HG03520 (cell line): ENCODE measurements around the gene CTDP1.

Source experiments
- ATAC-seq: cut with Tn5 transposase; IDR thresholded peaks from one replicate; pipeline ENCODE4 v1.9.1; 2021; ENCODE audit warnings: mild to moderate bottlenecking, moderate library complexity; ENCODE audit not compliant: unreplicated experiment

The CTDP1 gene

DNA sequence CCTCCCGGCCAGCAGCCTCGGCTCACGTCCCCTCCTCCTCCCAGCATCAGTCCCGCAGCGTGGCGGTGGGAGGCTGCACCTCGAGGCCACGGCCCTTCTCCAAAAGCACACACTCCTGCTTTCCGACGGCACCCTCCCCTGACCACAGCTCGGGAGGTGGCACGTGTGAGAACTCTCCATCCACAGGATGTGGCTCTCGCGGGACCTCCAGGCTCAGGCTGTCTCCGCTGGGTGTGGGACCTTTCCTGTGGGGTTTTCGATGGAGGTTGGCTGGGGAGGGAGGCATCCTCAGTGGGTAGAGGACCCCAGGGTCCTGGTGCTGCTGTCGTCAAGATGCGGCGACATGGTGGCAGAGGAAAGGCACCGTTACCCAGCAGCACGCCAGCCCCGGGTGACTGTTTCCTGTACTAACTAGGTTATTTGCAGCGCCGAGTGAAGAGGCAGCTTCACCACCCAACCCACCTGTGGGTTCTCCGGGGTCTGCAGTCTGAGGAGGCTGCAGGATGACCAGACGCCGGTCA is 75.3 kb downstream of the CTDP1 start:
- no peak for ATAC-seq

DNA sequence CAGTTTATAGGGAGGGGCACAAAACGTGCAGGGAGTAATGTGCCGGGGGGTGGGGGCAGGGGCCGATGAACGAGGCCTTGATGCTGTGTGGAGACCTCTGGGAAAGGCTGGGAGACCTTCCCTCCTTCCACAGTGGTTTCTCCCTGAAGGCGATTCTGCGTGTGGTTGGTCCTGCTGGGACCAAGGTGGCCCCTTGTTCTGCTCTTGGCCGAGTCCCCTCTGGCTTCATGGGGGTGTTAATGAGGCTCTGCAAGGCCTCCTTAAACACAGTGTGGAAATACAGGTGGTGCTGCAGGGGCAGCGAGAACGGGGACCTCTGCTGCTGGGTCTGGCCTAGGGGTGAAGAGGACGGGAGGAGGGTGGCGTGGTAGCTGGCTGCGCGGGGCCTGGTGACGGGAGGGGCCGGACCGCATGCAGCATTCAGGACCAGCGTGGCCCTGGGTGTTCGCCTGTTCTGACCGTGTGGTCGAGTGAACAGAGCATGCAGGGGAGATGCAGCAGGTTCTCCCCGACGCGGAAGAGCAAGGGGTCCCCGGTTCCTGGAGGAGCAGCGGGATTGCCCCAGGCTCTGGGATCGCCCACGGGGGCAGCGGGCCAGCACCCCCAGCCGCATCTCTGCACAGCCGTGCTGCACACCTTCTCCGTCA is 76.0 kb downstream of the CTDP1 start:
- ATAC-seq = no peak

DNA sequence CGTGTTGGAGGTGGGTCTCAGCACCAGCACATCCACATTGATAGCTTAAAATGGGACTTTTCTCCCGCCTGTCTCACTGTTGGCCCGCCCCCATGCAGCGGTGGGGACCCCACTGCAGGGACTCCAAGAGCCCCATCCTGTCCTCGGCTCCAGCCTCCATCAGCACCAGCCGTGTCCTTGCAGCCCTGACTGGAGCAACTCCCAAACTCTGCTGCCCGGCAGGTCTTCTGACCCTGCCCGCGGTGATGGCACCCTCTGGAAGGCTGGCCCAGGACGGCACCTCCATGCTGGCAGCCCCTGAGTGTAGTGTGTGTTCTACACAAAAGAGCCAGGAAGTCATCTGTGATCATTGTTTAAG is 76.5 kb downstream of the CTDP1 start:
- no peak for ATAC-seq

DNA sequence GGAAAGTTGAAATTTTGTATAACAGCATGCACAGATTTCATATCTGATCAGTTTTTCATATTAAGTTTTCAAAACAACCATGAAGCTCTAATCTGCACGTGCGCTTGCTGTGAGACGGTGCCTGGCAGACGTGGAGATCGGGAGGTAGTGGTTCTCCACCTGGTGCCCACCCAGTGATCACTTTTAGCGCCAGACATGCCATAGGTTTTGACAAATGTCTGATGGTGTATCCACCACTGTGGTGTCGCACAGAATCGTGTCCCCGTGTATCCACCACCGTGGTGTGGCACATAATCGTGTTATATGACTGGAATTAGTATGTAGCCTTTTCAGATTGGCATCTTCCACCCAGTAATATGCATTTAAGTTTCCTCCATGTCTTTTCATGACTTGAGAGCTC is 77.2 kb downstream of the CTDP1 start:
- ATAC-seq = no peak

DNA sequence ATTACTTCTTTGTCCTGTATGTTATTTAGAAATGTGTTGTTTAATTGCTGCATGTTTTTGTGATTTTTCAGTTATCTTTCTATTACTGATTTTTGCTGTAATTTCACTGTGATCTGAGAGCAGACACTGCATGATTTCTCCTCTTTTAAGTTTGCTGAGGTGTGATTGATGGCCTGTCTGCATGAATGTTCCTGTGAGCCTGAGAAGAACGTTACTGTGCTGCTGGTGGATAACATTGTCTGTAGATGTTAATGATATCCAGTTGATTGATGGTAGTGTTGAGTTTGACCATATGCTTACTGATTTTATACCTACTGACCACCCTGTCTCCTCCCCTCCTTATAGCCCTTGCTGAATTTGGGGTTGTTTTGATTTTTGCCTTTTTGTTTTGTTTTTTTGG is 80.7 kb downstream of the CTDP1 start:
- no peak for ATAC-seq

DNA sequence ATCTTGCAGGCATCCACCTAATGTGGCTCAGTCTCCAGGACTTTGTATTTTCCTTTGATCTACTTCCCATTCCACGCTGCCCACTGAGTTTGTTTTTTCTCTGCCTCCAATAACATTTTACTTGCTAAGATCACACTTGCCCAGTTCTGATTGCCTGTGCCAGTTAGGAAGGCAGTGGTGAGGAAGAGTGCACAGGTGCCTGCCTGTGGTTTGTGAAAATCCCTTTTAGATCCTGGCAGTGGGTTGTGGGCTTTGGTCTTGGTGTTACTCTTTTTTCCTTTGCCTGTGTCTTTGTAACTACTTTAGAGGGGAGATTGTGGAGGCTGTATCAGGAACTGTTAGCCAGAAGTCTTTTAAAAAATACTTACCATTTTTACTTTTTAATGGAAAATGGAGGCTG is 81.3 kb downstream of the CTDP1 start:
- ATAC-seq = no peak

DNA sequence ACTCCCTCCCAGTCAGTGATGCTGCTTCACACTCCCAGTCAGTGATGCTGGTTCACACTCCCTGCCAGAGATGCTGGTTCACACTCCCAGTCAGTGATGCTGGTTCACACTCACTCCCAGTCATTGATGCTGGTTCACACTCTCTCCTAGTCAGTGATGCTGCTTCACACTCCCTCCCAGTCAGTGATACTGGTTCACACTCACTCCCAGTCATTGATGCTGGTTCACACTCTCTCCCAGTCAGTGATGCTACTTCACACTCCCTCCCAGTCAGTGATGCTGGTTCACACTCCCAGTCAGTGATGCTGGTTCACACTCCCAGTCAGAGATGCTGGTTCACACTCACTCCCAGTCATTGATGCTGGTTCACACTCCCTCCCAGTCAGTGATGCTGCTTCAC is 83.8 kb downstream of the CTDP1 start:
- no peak for ATAC-seq

DNA sequence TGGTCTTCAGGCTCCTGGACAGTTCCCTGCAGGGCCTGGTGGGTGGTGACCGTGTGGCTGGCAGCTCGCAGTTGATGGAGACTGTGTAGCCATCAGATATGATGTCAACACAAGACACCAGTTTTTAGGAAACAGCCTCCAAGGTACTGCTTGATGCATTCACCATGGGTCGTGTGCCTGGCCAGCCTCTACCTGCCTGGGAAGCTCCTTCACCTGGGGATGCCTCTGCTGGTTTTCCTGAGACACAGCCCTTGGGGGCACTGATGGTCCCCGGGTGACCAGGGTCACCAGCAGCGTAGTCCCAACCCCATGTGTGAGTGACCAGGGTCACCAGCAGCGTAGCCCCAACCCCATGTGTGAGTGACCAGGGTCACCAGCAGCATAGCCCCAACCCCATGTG is 84.5 kb downstream of the CTDP1 start:
- ATAC-seq = no peak

DNA sequence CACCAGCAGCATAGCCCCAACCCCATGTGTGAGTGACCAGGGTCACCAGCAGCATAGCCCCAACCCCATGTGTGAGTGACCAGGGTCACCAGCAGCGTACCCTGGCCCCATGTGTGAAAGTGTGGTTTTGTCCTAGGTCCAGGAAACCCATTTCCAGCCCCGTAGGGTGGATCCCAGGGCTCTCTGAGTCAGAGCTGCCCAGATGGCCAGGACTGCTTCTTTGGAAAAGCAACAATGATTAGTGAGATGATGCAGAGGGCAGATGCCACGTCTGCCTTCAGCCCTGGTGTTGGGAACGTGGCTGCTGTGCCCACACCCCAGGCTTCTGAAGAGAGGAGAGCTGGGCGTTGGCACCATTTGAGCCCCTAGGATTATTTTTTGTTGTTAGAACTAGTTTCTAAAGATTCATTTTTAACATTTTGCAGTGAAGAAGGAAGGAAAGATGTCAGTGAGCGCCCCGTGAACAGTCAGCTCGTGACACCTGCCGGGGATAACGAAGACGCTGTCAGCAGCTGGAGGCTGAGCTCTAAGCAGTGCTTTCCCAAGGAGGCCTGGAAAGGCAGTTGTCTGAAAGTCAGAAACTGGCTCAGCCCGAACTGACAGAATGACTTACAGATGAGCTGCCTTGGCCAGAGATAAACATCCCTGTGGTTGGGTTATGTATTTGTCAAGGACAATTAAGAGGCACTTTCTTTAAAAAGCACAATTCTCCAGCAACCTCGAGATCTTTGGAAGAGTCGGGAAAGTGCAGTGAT is 86.1 kb downstream of the CTDP1 start:
- ATAC-seq = no peak

DNA sequence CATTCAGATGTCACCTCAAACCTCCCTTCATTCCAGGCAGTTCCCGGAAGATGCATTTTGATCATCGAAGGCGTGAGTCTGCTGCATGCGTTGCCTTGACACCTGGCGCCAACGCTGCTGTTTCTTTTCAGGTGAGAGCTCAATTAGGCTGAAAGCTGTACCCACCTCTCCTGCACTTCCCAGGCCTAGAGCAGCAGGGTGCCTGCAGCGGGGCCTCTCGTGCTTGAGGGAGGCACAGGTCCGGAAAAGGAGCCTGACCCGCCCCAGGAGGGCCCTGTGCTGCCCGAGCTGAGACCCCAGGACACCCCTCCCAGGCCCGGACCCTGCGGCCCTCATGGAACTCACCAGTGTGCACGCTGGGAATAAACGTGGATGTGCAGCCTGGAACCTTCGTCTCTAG is 86.7 kb downstream of the CTDP1 start:
- ATAC-seq = no peak

DNA sequence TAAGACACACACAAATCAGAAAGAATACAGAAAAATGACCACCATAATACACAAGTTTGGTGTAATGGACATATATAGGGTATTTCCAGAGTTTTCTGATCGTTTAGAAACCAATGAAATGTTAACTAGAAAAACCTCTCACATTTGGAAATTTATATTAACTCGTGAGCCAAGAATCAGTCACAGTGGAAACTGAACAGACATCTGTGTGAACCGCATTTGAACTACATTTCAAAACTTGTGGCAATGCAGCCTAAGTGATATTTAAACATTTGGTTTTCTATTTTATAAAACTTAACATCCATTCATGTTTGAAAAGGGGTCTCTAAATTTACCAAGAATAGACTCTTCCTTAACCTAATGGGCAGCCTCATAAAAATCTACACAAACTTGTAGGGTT is 89.1 kb downstream of the CTDP1 start:
- ATAC-seq = no peak

DNA sequence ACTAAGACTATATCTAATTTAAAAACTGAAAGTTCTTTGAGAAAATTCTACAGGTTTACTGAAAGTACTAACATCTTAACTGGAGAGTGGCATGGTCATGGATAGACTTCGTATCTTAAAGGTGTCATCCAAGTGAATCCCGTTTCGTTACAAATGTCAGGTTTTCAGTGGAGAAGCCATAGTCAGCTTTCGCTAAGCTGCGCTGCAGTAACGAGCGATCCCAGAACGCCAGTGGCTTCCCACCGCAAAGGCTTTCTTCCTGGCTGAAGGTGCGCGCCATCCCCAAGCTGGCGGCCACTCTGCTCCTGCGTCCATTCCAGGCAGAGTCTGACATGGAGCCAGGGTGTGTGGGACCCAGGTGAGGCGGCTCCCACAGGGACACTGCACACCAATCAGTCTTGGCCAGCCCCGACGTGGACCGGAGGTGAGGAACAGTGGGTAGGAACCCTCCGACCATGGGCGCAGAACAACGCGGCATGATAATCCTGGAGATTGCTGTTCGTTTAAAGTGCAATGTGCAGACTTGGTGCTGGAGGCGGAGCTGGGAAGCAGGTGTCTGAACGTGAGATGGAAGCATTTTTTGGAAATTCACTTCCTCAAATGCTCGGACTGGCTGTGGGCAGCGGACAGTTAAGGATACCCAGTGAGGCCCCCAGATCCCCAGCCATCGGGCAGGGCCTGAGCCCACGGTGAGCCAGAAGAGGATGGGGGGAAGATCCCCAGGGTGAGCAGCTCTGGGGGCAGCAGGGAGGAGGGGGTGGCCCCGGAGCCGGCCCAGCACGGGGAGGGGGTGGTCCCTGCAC is 90.3 kb downstream of the CTDP1 start:
- no peak for ATAC-seq

DNA sequence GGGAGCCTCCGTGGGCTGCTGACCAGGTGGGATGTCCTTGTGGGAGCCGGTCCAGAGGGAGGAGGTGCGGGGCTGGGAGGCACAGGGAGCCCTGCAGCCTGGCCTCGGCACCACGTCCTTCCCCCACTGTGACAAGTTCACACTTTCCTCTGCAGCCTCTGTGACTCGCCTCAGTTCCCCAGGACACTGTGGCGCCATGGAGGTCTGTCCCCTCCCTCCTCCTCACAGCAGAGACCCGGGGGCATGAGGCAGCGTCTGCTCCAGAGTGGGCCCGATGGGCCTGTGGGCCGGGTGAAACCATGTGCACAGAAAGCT is 90.9 kb downstream of the CTDP1 start:
- no peak for ATAC-seq

DNA sequence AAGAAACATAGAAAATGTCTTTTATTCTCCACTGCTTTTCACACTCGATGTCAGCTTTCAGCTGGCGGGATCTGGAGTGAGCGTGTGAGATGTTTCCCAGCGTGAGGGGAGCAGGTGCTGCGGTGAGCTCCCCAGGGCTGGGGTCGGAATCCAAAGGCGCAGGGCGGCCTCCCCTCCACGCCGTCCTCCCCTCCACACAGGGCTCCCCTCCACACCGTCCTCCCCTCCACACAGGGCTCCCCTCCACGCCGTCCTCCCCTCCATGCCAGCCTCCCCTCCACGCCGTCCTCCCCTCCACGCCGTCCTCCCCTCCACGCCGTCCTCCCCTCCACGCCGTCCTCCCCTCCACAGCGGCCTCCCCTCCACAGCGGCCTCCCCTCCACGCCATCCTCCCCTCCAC is 91.2 kb downstream of the CTDP1 start:
- ATAC-seq = no peak

DNA sequence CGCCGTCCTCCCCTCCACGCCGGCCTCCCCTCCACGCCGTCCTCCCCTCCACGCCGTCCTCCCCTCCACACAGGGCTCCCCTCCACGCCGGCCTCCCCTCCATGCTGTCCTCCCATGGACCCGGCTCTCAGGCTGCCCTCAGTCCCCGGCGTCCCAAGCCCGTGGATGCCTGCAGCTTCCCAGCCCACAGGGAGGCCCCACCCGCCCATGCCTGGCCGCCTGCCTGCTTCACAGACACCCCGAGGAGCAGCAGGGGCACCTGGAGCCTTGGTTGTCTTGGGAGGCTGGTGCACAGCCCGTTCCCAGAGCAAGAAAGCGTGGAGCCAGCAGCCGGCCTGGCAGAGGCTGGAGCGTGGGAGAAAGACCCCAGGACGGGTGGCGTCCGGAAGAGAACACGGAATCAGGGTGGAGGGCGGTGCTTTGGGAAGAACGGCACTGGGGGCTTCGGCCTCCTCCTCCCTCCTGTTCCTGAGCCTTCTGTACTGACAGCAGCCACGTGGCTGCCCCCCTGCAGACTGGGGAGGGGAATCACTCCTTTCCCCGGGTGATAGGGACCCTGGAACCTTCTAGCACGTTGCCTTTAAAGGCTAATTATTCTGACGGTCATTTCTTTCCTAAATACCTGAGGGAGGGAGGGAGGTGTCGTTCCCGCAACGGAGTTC is 92.0 kb downstream of the CTDP1 start:
- ATAC-seq = no peak

DNA sequence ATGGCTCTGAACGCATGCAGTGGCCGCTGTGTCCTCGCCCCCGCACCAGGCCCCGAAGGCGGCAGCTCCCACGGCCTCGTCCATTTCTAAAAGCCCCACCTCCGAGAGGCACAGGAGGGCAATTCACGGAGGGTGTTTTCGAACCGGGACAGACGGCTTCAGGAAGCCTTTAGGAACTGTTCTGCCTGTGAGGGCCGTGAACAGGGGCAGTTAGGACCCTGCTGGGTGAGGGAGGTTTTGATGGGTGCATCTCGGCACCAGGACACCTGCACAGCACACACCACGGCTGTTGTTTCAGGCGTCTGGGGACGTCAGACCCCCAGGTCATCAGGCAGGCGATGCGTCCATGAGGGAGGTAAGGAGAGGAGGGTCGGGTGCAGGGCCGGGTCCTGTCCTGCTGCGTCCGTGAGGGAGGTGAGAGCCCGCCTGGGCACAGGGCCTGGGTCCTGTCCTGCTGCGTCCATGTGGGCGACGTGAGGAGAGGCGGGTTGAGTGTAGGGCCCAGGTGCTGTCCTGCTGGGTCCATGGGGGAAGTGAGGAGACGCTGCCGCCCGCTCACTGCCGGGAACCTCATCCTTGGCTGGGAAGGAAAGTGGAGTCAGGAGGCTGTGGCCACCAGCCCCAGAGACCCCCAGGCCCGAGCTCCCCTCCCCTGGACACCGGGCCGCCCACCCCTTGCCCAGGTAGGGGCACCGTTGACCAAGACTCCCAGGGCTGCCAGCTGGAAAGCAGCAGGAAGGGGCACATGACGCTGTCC is 92.7 kb downstream of the CTDP1 start:
- ATAC-seq = no peak

DNA sequence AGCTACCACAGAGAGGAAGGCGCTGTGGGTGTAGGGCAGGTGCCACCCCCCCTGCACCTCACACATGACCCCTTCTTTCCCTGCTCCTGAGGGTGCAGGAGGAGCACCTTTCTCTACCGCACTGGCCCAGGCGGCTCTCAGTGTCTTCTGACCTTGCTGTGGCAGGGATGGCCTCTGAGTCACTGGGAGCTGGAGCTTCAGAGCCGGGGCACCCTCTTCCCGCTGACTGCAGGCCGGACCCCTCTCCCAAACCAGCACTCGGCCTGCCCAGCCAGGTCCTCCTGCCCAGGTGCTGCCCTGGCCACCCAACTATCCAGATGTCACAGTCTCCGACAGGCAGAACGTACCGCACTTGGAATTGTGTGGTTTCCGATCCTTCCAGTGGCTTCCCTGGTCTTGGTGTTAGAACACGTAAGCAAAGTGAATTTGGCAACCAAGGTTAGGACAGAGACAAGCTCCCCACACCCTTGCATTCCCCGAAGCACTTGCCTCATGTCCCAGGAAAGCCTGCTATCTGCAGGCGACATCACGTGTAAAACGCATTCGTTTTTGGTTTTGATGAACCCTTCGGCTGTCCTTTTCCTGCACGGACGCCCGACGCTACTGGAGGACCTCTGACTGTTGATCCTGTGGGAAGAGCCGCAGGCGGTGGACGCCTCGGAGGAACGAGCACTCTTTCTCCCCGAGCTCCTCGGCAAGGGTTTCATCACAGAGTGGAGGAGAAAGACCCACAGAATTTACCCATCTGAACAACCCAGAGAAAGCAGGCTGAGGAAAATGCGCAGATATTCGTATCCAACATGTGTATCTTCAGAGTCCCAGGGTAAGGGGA is 93.5 kb downstream of the CTDP1 start:
- ATAC-seq = no peak

DNA sequence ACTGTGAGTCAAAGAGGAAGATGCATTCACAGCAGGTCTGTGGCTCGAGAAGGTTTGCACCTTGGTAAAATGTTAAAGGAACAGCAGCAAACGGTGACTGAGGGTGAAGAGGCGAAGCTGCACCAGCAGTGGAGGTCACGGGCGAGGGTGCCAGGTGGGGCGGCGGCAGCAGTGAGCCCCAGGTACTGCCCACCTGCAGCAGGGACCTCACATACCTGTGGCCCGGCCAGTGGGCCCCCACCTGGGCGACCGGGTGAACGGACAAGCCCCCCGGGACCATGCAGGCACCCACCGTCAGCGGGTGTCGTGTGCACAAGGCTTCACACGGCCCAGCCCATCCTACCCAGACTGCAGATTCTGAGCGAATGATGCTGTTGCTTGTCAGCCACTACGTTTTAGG is 94.5 kb downstream of the CTDP1 start:
- ATAC-seq = no peak

DNA sequence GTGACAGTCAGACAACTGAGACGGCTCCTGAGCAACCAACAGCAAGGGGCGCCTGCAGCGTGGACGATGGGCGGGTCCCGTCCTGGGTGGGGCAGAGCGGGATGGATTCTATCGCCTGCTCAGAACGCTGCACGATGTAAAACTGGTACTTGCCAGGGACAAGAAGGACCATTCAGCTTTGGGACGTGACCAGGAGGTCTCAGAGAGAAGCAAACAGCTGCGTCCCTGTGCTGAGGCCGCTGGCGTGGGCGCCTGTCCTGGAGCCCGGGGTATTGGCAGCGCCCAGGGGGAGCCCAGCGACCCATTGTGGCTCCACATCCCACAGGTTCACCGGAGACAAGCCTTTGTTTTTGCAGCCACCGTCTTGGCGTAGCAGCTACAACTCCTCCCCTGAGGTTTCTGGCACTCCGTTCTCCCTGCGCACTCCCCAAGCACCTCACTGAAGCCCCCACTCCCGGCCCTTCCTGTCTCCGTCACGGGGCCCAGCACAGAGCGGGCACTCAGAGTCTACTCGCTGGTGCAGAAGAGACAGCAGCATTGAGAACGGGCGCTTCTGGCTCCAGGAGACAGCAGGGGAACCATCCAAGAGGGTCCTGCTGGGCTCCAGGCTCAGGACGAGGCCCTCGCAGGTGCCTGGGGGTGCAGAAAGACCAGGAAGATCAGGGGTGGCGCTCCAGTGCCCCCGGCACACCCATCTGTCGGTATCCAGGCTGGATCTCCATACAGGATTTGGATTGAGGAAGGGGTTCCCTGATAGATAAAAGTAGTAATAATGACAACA is 96.0 kb downstream of the CTDP1 start:
- ATAC-seq = no peak
